HepG2 (cell line): ENCODE results near the gene EZH1. TPM values are rescaled to one million over a fixed set of nuclear protein-coding genes. Genes with fewer than 3 reads are reported as not detected.

ENCODE experiments used
- ARID2 ChIP-seq: sonication (generic); formaldehyde crosslinking; IDR thresholded peaks from 2 replicates; pipeline ENCODE4 v1.8.1; 2022; ENCODE audit warnings: mild to moderate bottlenecking, missing genetic modification reagents, borderline replicate concordance
- GATAD2A ChIP-seq: IDR thresholded peaks from 2 replicates; pipeline ENCODE4 v1.6.1; 2016
- MYC ChIP-seq: sonication (generic); formaldehyde crosslinking; IDR thresholded peaks from 2 replicates; pipeline ENCODE4 v1.9.0; 2021; ENCODE audit warnings: missing genetic modification reagents, borderline replicate concordance
- PPARG ChIP-seq: conservative IDR thresholded peaks from 2 replicates; pipeline ENCODE4 v1.6.1; 2016; ENCODE audit warnings: missing biosample characterization, missing genetic modification reagents
- RBFOX2 ChIP-seq: fragments of 200-400 bp; formaldehyde crosslinking; IDR thresholded peaks from 2 replicates; pipeline ENCODE4 v1.6.1; 2017; ENCODE audit warnings: low read depth, mild to moderate bottlenecking, low read length
- SRF ChIP-seq: IDR thresholded peaks from 2 replicates; pipeline ENCODE4 v1.6.1; 2011; ENCODE audit warnings: mild to moderate bottlenecking, low read depth, low read length, moderate library complexity
- TBX2 ChIP-seq: sonication (generic); formaldehyde crosslinking; IDR thresholded peaks from 2 replicates; pipeline ENCODE4 v1.5.0; 2020; ENCODE audit warnings: missing genetic modification reagents, mild to moderate bottlenecking, borderline replicate concordance
- ZBTB20 ChIP-seq: sonication (generic); formaldehyde crosslinking; IDR thresholded peaks from 2 replicates; pipeline ENCODE4 v1.8.1; 2023; ENCODE audit warnings: missing genetic modification reagents, low read depth, mild to moderate bottlenecking, borderline replicate concordance
- ZBTB21 ChIP-seq: sonication (generic); formaldehyde crosslinking; IDR thresholded peaks from 2 replicates; pipeline ENCODE4 v1.4.0; 2020; ENCODE audit warnings: missing genetic modification reagents
- ZFYVE20 ChIP-seq: sonication (generic); formaldehyde crosslinking; IDR thresholded peaks from 2 replicates; pipeline ENCODE4 v1.8.0; 2023; ENCODE audit warnings: low read depth, mild to moderate bottlenecking, moderate library complexity, missing genetic modification reagents, borderline replicate concordance
- ZKSCAN5 ChIP-seq: sonication (generic); formaldehyde crosslinking; IDR thresholded peaks from 2 replicates; pipeline ENCODE4 v1.5.1; 2020; ENCODE audit warnings: mild to moderate bottlenecking, missing genetic modification reagents
- ZMYM3 ChIP-seq: sonication (generic); formaldehyde crosslinking; IDR thresholded peaks from 2 replicates; pipeline ENCODE4 v1.5.1; 2020; ENCODE audit warnings: mild to moderate bottlenecking, missing genetic modification reagents
- ZNF724P ChIP-seq: sonication (generic); formaldehyde crosslinking; IDR thresholded peaks from 2 replicates; pipeline ENCODE4 v1.8.0; 2022; ENCODE audit warnings: missing genetic modification reagents, borderline replicate concordance
- ZNF747 ChIP-seq: sonication (generic); formaldehyde crosslinking; IDR thresholded peaks from 2 replicates; pipeline ENCODE4 v1.8.1; 2023; ENCODE audit warnings: missing genetic modification reagents, mild to moderate bottlenecking, borderline replicate concordance
- ZSCAN29 ChIP-seq: sonication (generic); formaldehyde crosslinking; conservative IDR thresholded peaks from 2 replicates; pipeline ENCODE4 v1.4.0; 2020; ENCODE audit warnings: mild to moderate bottlenecking, missing genetic modification reagents
- polyA plus RNA-seq, 8 experiments: library from polyadenylated mRNA; depleted of rRNA in 3 of 8; stranded (reverse) in 7 of 8; unstranded in 1 of 8; fragments of >200 nt; fragmentation: Illumina TruSeq in 4 of 8; extraction: Trizol in 4 of 8; gene quantifications; 2 replicates each; pipeline versions ENCODE4 v1.2.1 to v1.2.3, GENCODE V29; 2011 to 2016; ENCODE audit warnings: low read depth in 4 of 8, missing spikeins in 1 of 8, mixed read lengths in 1 of 8; ENCODE audit not compliant: insufficient read depth in 1 of 8
- total RNA-seq, 5 experiments: library from RNA; depleted of rRNA; stranded (reverse); fragments of >200 nt; fragmentation: Illumina TruSeq; extraction: Trizol; gene quantifications; 2 replicates each; pipeline ENCODE4 v1.2.3, GENCODE V29; 2016; ENCODE audit warnings: low read depth in 1 of 5
- TF ChIP-seq, protein P1 (sequence below): sonication (generic); formaldehyde crosslinking; IDR thresholded peaks from 2 replicates; pipeline ENCODE4 v1.8.0; 2022; ENCODE audit warnings: missing genetic modification reagents, mild to moderate bottlenecking, inconsistent platforms, borderline replicate concordance
- TF ChIP-seq, protein P2 (sequence below): sonication (generic); formaldehyde crosslinking; IDR thresholded peaks from 2 replicates; pipeline ENCODE4 v1.4.0; 2020; ENCODE audit warnings: missing genetic modification reagents
- TF ChIP-seq, protein P3 (sequence below): sonication (generic); formaldehyde crosslinking; IDR thresholded peaks from 2 replicates; pipeline ENCODE4 v1.4.0; 2020; ENCODE audit warnings: mild to moderate bottlenecking, missing genetic modification reagents
- TF ChIP-seq, protein P4 (sequence below): sonication (generic); formaldehyde crosslinking; IDR thresholded peaks from 2 replicates; pipeline ENCODE4 v1.8.1; 2023; ENCODE audit warnings: mild to moderate bottlenecking, missing genetic modification reagents, borderline replicate concordance
- TF ChIP-seq, protein P5 (sequence below): sonication (generic); formaldehyde crosslinking; IDR thresholded peaks from 2 replicates; pipeline ENCODE4 v1.5.1; 2020; ENCODE audit warnings: mild to moderate bottlenecking, missing genetic modification reagents, moderate library complexity
- TF ChIP-seq, protein P6 (sequence below): IDR thresholded peaks from 2 replicates; pipeline ENCODE4 v1.6.1; 2016; ENCODE audit warnings: control low read depth
- TF ChIP-seq, protein P7 (sequence below): sonication (generic); formaldehyde crosslinking; IDR thresholded peaks from 2 replicates; pipeline ENCODE4 v1.5.0; 2020; ENCODE audit warnings: missing genetic modification reagents

Gene EZH1
- total and polyA plus RNA-seq, 2 of the 13 experiments (the other 11 are each of a cell fraction or from before 2014, with no cell fraction given): 11.6 to 24.0 TPM

DNA sequence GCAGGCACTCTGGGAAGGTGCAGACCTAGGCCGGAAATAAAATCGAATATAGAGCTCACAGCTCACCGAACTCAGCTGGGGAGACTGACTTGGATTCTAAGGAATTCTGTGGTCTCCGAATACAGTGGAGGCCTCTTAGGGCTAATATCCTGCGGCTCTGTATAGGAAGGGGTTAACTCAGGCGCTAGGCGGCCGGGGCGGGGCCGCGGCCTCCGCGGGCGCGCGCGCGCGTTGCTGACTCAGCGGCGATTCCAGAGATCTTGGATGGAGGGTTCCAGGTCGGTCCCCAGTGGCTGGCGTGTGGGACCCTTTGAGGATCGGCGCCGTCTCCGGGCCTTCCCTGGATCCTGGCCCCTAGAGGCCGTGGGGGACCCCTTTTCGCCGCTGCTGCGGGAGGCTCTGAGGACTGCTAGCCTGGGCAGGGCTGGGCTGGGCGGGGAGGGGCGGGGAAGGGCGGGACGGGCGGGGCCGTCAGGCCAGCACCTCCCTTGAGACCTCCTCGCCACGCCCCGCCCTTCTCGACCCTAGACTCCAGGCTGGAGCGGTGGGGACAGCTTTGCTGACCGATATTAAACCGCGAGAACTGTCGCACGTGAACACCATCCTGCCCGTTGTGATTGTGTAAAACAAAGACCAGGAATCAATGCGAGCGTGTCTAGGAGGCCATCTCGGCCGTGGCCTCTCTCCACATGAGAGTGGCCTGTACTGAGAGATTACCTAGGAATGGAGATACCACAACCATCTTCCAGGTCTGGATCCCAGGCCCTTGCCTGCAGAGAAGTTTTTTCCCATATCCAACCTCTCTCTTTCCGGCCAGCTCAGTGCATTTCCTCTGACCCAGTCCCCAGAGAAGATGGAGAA lies 66.7 kb downstream of the EZH1 start (continued):
- TF ChIP-seq ZMYM3 (CRISPR knock-in tag) (0 out of 2 replicates have a peak, but pooled peaks have one; percentile 31), ZBTB21 (CRISPR knock-in tag) (no peak; the same call in 1 of the 2 replicates), SRF (no peak), ZNF724P (CRISPR knock-in tag) (0 out of 2 replicates have a peak, but pooled peaks have one; percentile 5), ZFYVE20 (CRISPR knock-in tag) (no peak), RBFOX2 (peak; percentile 89), ZNF747 (CRISPR knock-in tag) (no peak), ZBTB20 (CRISPR knock-in tag) (peak; percentile 66; the same call in 1 of the 2 replicates), ARID2 (CRISPR knock-in tag) (no peak), GATAD2A (CRISPR knock-in tag) (peak; percentile 91), TBX2 (CRISPR knock-in tag) (peak; percentile 74), MYC (CRISPR knock-in tag) (peak; percentile 90), ZKSCAN5 (CRISPR knock-in tag) (peak; percentile 72), PPARG (CRISPR knock-in tag) (peak; percentile 27; the same call in 1 of the 2 replicates), ZSCAN29 (CRISPR knock-in tag) (no peak; the same call in 1 of the 2 replicates)
- TF ChIP-seq, protein P1, sequence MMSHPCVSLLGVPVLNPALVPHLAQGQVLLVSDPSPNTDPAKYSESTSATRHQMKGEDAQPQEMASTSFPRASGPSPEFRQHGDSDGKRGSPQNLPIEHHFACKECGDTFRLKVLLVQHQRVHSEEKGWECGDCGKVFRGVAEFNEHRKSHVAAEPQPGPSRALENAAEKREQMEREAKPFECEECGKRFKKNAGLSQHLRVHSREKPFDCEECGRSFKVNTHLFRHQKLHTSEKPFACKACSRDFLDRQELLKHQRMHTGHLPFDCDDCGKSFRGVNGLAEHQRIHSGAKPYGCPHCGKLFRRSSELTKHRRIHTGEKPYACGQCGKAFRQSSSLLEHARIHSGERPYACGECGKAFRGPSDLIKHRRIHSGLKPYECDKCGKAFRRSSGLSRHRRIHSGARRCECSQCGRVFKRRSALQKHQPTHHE (CRISPR knock-in tag): no peak
- TF ChIP-seq, protein P2, sequence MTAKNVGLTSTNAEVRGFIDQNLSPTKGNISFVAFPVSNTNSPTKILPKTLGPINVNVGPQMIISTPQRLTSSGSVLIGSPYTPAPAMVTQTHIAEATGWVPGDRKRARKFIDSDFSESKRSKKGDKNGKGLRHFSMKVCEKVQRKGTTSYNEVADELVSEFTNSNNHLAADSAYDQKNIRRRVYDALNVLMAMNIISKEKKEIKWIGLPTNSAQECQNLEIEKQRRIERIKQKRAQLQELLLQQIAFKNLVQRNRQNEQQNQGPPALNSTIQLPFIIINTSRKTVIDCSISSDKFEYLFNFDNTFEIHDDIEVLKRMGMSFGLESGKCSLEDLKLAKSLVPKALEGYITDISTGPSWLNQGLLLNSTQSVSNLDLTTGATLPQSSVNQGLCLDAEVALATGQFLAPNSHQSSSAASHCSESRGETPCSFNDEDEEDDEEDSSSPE (CRISPR knock-in tag): peak; percentile 70
- TF ChIP-seq, protein P3, sequence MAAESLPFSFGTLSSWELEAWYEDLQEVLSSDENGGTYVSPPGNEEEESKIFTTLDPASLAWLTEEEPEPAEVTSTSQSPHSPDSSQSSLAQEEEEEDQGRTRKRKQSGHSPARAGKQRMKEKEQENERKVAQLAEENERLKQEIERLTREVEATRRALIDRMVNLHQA (CRISPR knock-in tag): no peak
- TF ChIP-seq, protein P4, sequence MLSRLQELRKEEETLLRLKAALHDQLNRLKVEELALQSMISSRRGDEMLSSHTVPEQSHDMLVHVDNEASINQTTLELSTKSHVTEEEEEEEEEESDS (CRISPR knock-in tag): no peak
- TF ChIP-seq, protein P5, sequence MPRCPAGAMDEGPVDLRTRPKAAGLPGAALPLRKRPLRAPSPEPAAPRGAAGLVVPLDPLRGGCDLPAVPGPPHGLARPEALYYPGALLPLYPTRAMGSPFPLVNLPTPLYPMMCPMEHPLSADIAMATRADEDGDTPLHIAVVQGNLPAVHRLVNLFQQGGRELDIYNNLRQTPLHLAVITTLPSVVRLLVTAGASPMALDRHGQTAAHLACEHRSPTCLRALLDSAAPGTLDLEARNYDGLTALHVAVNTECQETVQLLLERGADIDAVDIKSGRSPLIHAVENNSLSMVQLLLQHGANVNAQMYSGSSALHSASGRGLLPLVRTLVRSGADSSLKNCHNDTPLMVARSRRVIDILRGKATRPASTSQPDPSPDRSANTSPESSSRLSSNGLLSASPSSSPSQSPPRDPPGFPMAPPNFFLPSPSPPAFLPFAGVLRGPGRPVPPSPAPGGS (CRISPR knock-in tag): no peak
- TF ChIP-seq, protein P6, sequence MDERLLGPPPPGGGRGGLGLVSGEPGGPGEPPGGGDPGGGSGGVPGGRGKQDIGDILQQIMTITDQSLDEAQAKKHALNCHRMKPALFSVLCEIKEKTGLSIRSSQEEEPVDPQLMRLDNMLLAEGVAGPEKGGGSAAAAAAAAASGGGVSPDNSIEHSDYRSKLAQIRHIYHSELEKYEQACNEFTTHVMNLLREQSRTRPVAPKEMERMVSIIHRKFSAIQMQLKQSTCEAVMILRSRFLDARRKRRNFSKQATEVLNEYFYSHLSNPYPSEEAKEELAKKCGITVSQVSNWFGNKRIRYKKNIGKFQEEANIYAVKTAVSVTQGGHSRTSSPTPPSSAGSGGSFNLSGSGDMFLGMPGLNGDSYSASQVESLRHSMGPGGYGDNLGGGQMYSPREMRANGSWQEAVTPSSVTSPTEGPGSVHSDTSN: no peak
- TF ChIP-seq, protein P7, sequence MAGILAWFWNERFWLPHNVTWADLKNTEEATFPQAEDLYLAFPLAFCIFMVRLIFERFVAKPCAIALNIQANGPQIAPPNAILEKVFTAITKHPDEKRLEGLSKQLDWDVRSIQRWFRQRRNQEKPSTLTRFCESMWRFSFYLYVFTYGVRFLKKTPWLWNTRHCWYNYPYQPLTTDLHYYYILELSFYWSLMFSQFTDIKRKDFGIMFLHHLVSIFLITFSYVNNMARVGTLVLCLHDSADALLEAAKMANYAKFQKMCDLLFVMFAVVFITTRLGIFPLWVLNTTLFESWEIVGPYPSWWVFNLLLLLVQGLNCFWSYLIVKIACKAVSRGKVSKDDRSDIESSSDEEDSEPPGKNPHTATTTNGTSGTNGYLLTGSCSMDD (CRISPR knock-in tag): no peak
